C4-2B (cell line): ENCODE measurements around the gene ARL8B.

Experiments used
- CTCF ChIP-seq: fragments of 450-650 bp; conservative IDR thresholded peaks from 2 replicates; pipeline ENCODE4 v1.5.1; 2017; ENCODE audit warnings: mild to moderate bottlenecking
- ZFX ChIP-seq: fragments of 450-650 bp; IDR thresholded peaks from 2 replicates; pipeline ENCODE4 v1.6.1; 2017

- no peak for TF ChIP-seq CTCF
- TF ChIP-seq ZFX = no peak
These were observed 72.2 kb downstream of the ARL8B start for GRCh38 chr3:5194341-5194740.
